ENCODE results near the gene THAP12. TPM values are rescaled to one million over a fixed set of nuclear protein-coding genes. Genes with fewer than 3 reads are reported as not detected.

THAP12 gene
- total and polyA plus RNA-seq, 2 of the 13 experiments (the other 11 are each of a cell fraction or from before 2014, with no cell fraction given) = 18.8 to 51.3 TPM

- TF ChIP-seq ZNF331 (CRISPR knock-in tag; IDR thresholded peaks at IDR 0.05) (peak; percentile 54; the same call in 1 of the 2 replicates), KLF9 (CRISPR knock-in tag; IDR thresholded peaks at IDR 0.05; ENCODE audit: low read depth) (no peak), GFI1 (CRISPR knock-in tag; IDR thresholded peaks at IDR 0.05; ENCODE audit: borderline replicate concordance) (peak; percentile 59; the same call in 1 of the 2 replicates), SOX5 (CRISPR knock-in tag; IDR thresholded peaks at IDR 0.05; ENCODE audit: borderline replicate concordance) (0 out of 2 replicates have a peak, but pooled peaks have one; percentile 21), ZNF205 (CRISPR knock-in tag; IDR thresholded peaks at IDR 0.05) (0 out of 2 replicates have a peak, but pooled peaks have one; percentile 40)
- TF ChIP-seq, protein P1, sequence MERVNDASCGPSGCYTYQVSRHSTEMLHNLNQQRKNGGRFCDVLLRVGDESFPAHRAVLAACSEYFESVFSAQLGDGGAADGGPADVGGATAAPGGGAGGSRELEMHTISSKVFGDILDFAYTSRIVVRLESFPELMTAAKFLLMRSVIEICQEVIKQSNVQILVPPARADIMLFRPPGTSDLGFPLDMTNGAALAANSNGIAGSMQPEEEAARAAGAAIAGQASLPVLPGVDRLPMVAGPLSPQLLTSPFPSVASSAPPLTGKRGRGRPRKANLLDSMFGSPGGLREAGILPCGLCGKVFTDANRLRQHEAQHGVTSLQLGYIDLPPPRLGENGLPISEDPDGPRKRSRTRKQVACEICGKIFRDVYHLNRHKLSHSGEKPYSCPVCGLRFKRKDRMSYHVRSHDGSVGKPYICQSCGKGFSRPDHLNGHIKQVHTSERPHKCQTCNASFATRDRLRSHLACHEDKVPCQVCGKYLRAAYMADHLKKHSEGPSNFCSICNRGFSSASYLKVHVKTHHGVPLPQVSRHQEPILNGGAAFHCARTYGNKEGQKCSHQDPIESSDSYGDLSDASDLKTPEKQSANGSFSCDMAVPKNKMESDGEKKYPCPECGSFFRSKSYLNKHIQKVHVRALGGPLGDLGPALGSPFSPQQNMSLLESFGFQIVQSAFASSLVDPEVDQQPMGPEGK (CRISPR knock-in tag; IDR thresholded peaks at IDR 0.05) = peak; percentile 28; the same call in 1 of the 2 replicates
These were observed 5.0 kb upstream of the THAP12 start (continued) for GRCh38 chr11:76385903-76386302.

DNA sequence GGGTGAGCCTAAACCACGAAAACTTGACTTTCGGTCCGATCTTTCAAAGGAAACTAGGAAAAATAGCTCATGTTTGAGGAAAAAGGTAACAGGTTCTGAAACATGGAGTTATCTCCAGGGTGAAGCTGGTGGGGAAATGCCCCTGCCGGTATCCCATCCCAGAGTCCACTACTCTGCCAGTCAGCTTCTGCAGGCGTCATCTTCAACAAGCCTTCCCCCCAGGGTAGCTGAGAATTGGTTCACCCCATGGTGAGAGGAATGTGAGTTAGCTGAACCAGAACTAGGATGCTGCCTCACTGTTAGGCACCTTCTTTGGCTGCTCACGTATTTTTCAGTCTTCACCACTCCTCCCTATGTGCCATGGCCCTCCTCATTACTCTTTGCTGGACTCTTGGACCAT, 1.3 kb upstream of the THAP12 start:
- in situ Hi-C loops (cut with HindIII; ENCODE audit: extremely low pct_ligation_motif_present, low pct_unique_long_range_greater_than_20kb) (no loop called here), intact Hi-C loops (cut with micrococcal nuclease; ENCODE audit: unreplicated experiment) (loop anchor here (5.0 kb wide), 1 partner anchor 145 kb away; no protein-coding TSS in a partner anchor)
- 21% methylated on average over 5 of the region's 6 CpGs for WGBS (ENCODE audit: low lambda C conversion rate)
- ATAC-seq = 0 out of 3 replicates have a peak, but pooled peaks have one; percentile 5
- H3K4me2 ChIP-seq (ENCODE audit: low read depth, low read length) = peak overlapping the region; percentile 88
- CTCF ChIA-PET (ENCODE audit: low intra/inter-chr PET ratio, low total read pairs) = no interaction called here
- no peaks in the 10 kb centered on the region for H3K36me3 ChIP-seq (replicated peaks in 1 of 2; ENCODE audit: control insufficient read depth in 1 of 2, insufficient read depth in 2 of 2, low read length in 2 of 2)
- H3K27me3 ChIP-seq (ENCODE audit: control insufficient read depth in 1 of 2, insufficient read depth in 2 of 2, low read length in 2 of 2) = no peaks in the 10 kb centered on the region; a peak in 1 of 5 replicates
- H3K9ac ChIP-seq (ENCODE audit: insufficient read depth, low read depth, low read length) = peak overlapping the region; percentile 68
- H3K27ac ChIP-seq (ENCODE audit: extremely low read length, insufficient read depth, low read length) = peak overlapping the region; percentile 3
- H3K9me3 ChIP-seq (ENCODE audit: low read length) = no peaks in the 10 kb centered on the region
- BruUV-seq (replicated peaks) = no TSS peak
- peak overlapping the region; percentile 83 for H2AFZ ChIP-seq (ENCODE audit: low read length)
- H3K4me1 ChIP-seq (ENCODE audit: insufficient read depth, low read length) = peaks cover 63% of the 10 kb centered on the region
- H3K79me2 ChIP-seq (ENCODE audit: insufficient read depth, low read length) = peaks cover 44% of the 10 kb centered on the region
- peaks cover 12% of the 10 kb centered on the region; the same call in 1 of the 2 replicates for H4K20me1 ChIP-seq (ENCODE audit: insufficient read depth, low read length)
- no peak for DNase-seq (ENCODE audit: low spot score)
- POLR2A ChIA-PET = interaction anchor here (1.4 to 1.8 kb wide), 2 partner anchors 10 to 64 kb away, joined by 5 to 7 read pairs; no protein-coding TSS in a partner anchor
- FAIRE-seq = peak; percentile 8
- H3K4me3 ChIP-seq (replicated peaks in 1 of 3; ENCODE audit: insufficient read depth in 1 of 3, low read depth in 2 of 3, low read length in 3 of 3) = peak overlapping the region; percentile 70 to 85 (median 73)
- TF ChIP-seq SNAI1 (CRISPR knock-in tag; IDR thresholded peaks at IDR 0.05; ENCODE audit: borderline replicate concordance) = no peak
- peak; percentile 68 for TF ChIP-seq ZNF263 (CRISPR knock-in tag; IDR thresholded peaks at IDR 0.05)
- no peak for TF ChIP-seq ARNT (IDR thresholded peaks at IDR 0.05)
- TF ChIP-seq, protein P2, sequence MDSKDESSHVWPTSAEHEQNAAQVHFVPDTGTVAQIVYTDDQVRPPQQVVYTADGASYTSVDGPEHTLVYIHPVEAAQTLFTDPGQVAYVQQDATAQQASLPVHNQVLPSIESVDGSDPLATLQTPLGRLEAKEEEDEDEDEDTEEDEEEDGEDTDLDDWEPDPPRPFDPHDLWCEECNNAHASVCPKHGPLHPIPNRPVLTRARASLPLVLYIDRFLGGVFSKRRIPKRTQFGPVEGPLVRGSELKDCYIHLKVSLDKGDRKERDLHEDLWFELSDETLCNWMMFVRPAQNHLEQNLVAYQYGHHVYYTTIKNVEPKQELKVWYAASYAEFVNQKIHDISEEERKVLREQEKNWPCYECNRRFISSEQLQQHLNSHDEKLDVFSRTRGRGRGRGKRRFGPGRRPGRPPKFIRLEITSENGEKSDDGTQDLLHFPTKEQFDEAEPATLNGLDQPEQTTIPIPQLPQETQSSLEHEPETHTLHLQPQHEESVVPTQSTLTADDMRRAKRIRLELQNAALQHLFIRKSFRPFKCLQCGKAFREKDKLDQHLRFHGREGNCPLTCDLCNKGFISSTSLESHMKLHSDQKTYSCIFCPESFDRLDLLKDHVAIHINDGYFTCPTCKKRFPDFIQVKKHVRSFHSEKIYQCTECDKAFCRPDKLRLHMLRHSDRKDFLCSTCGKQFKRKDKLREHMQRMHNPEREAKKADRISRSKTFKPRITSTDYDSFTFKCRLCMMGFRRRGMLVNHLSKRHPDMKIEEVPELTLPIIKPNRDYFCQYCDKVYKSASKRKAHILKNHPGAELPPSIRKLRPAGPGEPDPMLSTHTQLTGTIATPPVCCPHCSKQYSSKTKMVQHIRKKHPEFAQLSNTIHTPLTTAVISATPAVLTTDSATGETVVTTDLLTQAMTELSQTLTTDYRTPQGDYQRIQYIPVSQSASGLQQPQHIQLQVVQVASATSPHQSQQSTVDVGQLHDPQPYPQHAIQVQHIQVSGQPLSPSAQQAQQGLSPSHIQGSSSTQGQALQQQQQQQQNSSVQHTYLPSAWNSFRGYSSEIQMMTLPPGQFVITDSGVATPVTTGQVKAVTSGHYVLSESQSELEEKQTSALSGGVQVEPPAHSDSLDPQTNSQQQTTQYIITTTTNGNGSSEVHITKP (CRISPR knock-in tag; IDR thresholded peaks at IDR 0.05; ENCODE audit: low read depth) = peak; percentile 93

All from HepG2 (cell line).